Sigmoid colon (tissue), 7 donors: Measurements from ENCODE around the gene TNC. TPM values are rescaled to one million over a fixed set of nuclear protein-coding genes. Genes with fewer than 3 reads are reported as not detected.

Source experiments
- DNase-seq: peaks from one replicate; pipeline ENCODE4 v3.0.0-alpha.2; 2019
- H3K27ac ChIP-seq, 4 donors: fragments of 200-600 bp; sonication (generic); one replicate each; pipeline ENCODE4 v1.5.1; 2016 to 2019; ENCODE audit warnings: mild to moderate bottlenecking in 1 of 4
- H3K27me3 ChIP-seq, 3 donors: fragments of 200-600 bp; sonication (generic); one replicate each; pipeline ENCODE4 v1.5.1; 2019; ENCODE audit warnings: mild to moderate bottlenecking in 1 of 3
- H3K36me3 ChIP-seq, 4 donors: fragments of 200-600 bp; sonication (generic); one replicate each; pipeline ENCODE4 v1.5.1; 2016 to 2019
- H3K4me1 ChIP-seq, 4 donors: fragments of 200-600 bp; sonication (generic); one replicate each; pipeline ENCODE4 v1.5.1; 2017 to 2019
- H3K4me3 ChIP-seq, 4 donors: fragments of 200-600 bp; sonication (generic); one replicate each; pipeline ENCODE4 v1.5.1; 2017 to 2019; ENCODE audit warnings: mild to moderate bottlenecking in 2 of 4, moderate library complexity in 1 of 4
- H3K9me3 ChIP-seq, 4 donors: fragments of 200-600 bp in 3 of 4; sonication (generic) in 3 of 4; one replicate each; pipeline versions ENCODE4 v1.5.1 to v1.6.1; 2013 to 2019
- CTCF ChIP-seq, 4 experiments: fragments of 450-650 bp in 3 of 4; fragments of 200-600 bp in 1 of 4; IDR thresholded peaks; one replicate each; pipeline ENCODE4 v1.5.1; 2016 to 2019; ENCODE audit warnings: antibody characterized with exemption in 4 of 4, mild to moderate bottlenecking in 3 of 4, moderate library complexity in 2 of 4
- EP300 ChIP-seq, 4 donors: sonication (generic); formaldehyde crosslinking; IDR thresholded peaks; one replicate each; pipeline ENCODE4 v1.6.1; 2017; ENCODE audit warnings: antibody characterized with exemption in 4 of 4
- POLR2A ChIP-seq, 2 donors: fragments of 450-650 bp; IDR thresholded peaks; one replicate each; pipeline ENCODE4 v1.6.1; 2016; ENCODE audit warnings: antibody characterized with exemption in 2 of 2, mild to moderate bottlenecking in 2 of 2, moderate library complexity in 2 of 2
- POLR2AphosphoS5 ChIP-seq, 4 donors: sonication (generic); formaldehyde crosslinking; IDR thresholded peaks; one replicate each; pipeline ENCODE4 v1.6.1; 2017; ENCODE audit warnings: antibody characterized with exemption in 4 of 4
- WGBS, 2 donors: extraction: QIAGEN DNeasy Blood & Tissue Kit; methylation state at CpG; one replicate each; pipeline ENCODE4 v1.1.7; 2013; 5-methylcytosine and 5-hydroxymethylcytosine counted together
- intact Hi-C: fragments of 100-400 bp; cut with DNase I; formaldehyde crosslinking; loops from one replicate; pipeline ENCODE4 v1.15.1; 2023
- polyA plus RNA-seq, 3 donors: library from polyadenylated mRNA; stranded (reverse); fragments of 200-250 nt; gene quantifications; one replicate each; pipeline ENCODE4 v1.2.3, GENCODE V29; 2013
- total RNA-seq, 4 donors: library from RNA; depleted of rRNA; stranded (reverse); fragments of >200 nt; gene quantifications; one replicate each; pipeline ENCODE4 v1.1.0, GENCODE V29; 2016
- donor health status: healthy with polysubstance abuse.
- donor health status: Bipolar disorder and iron deficiency.
- donor health status: healthy.

TNC gene
- total and polyA plus RNA-seq, 7 donors = 0.69 to 742 (median 127) TPM

GRCh38 chr9:115161446-115161845 is 43.5 kb upstream of the TNC start:
- Histone ChIP-seq H3K27ac (peak overlapping the region in 2 of 4 donors; percentile 85), H3K4me1 (peaks cover 0 to 50% (median 42%) of the 10 kb centered on the region in 4 donors), H3K27me3 (no peaks in the 10 kb centered on the region), H3K4me3 (no peak overlapping the region), H3K9me3 (no peaks in the 10 kb centered on the region), H3K36me3 (no peaks in the 10 kb centered on the region)
- 66 to 69% methylated on average over 1 of the region's 1 CpG for WGBS, 2 donors
- DNase-seq = no peak
- TF ChIP-seq POLR2AphosphoS5 (IDR thresholded peaks at IDR 0.05) = no peak
- TF ChIP-seq POLR2A (IDR thresholded peaks at IDR 0.05) = no peak
- TF ChIP-seq CTCF (IDR thresholded peaks at IDR 0.05) = no peak
- TF ChIP-seq EP300 (IDR thresholded peaks at IDR 0.05) = no peak
- intact Hi-C loops = no loop called here

- Histone ChIP-seq H3K4me1 (peaks cover 0 to 54% (median 51%) of the 10 kb centered on the region in 4 donors), H3K36me3 (no peaks in the 10 kb centered on the region), H3K4me3 (no peak overlapping the region), H3K27me3 (no peaks in the 10 kb centered on the region), H3K27ac (peak overlapping the region in 3 of 4 donors; percentile 70 to 85 (median 85)), H3K9me3 (no peaks in the 10 kb centered on the region)
- peak in 3 of 4 donors; percentile 36 to 93 (median 86) for TF ChIP-seq EP300 (IDR thresholded peaks at IDR 0.05)
- peak; percentile 62 to 91 (median 89) for TF ChIP-seq POLR2AphosphoS5 (IDR thresholded peaks at IDR 0.05)
- no peak for TF ChIP-seq POLR2A (IDR thresholded peaks at IDR 0.05)
- no peak for TF ChIP-seq CTCF (IDR thresholded peaks at IDR 0.05)
- WGBS, 2 donors = 57 to 80% methylated on average over 8 of the region's 8 CpGs
- intact Hi-C loops = loop anchor here (2.0 to 10.0 kb wide), 3 partner anchors 42 to 363 kb away; no protein-coding TSS in a partner anchor
- peak; percentile 73 for DNase-seq
Observed at GRCh38 chr9:115158661-115159481, 40.9 kb upstream of the TNC start.

GRCh38 chr9:115157245-115157674 is 39.3 kb upstream of the TNC start:
- intact Hi-C loops = loop anchor here (5.0 to 10.0 kb wide), 2 partner anchors 108 to 365 kb away; no protein-coding TSS in a partner anchor
- H3K4me1 ChIP-seq = peaks cover 0 to 54% (median 46%) of the 10 kb centered on the region in 4 donors
- 8 to 57% methylated on average over 2 of the region's 2 CpGs for WGBS, 2 donors

GRCh38 chr9:115155037-115155436 is 37.1 kb upstream of the TNC start:
- intact Hi-C loops = loop anchor here (5.0 to 10.0 kb wide), 2 partner anchors 110 to 367 kb away; no protein-coding TSS in a partner anchor
- Histone ChIP-seq H3K36me3 (no peaks in the 10 kb centered on the region), H3K4me3 (no peak overlapping the region), H3K27me3 (no peaks in the 10 kb centered on the region), H3K9me3 (no peaks in the 10 kb centered on the region), H3K4me1 (peaks cover 0 to 54% (median 44%) of the 10 kb centered on the region in 4 donors), H3K27ac (peak overlapping the region in 3 of 4 donors; percentile 18 to 85 (median 85))
- WGBS, 2 donors = 72 to 87% methylated on average over 4 of the region's 4 CpGs
- DNase-seq = peak; percentile 71
- TF ChIP-seq EP300 (IDR thresholded peaks at IDR 0.05) (no peak), CTCF (IDR thresholded peaks at IDR 0.05) (no peak), POLR2AphosphoS5 (IDR thresholded peaks at IDR 0.05) (no peak), POLR2A (IDR thresholded peaks at IDR 0.05) (no peak)

More at GRCh38 chr9:115157245-115157674, 39.3 kb upstream of the TNC start:
- H3K27me3 ChIP-seq = no peaks in the 10 kb centered on the region
- no peaks in the 10 kb centered on the region for H3K36me3 ChIP-seq
- H3K9me3 ChIP-seq = no peaks in the 10 kb centered on the region
- peak; percentile 66 for DNase-seq
- TF ChIP-seq CTCF (IDR thresholded peaks at IDR 0.05) = no peak
- TF ChIP-seq POLR2A (IDR thresholded peaks at IDR 0.05) = no peak
- peak in 2 of 4 donors; percentile 28 to 40 for TF ChIP-seq EP300 (IDR thresholded peaks at IDR 0.05)
- TF ChIP-seq POLR2AphosphoS5 (IDR thresholded peaks at IDR 0.05) = peak in 3 of 4 donors; percentile 71 to 80 (median 75)
- H3K27ac ChIP-seq = peak overlapping the region; percentile 69 to 85 (median 78)
- H3K4me3 ChIP-seq = no peak overlapping the region
